Panc1 (cell line): ENCODE measurements around the gene WDR26.
"Not testable (repeated sequence)": the region's sequence is repeated elsewhere in the genome, so short reads cannot be mapped to it uniquely, and the experiment has no call there.

Experiments used
- CTCF ChIP-seq: fragments of 450-650 bp; IDR thresholded peaks from 2 replicates; pipeline ENCODE4 v1.5.1; 2017; ENCODE audit warnings: mild to moderate bottlenecking
- SIN3A ChIP-seq: IDR thresholded peaks from 2 replicates; pipeline ENCODE4 v1.6.1; 2012; ENCODE audit warnings: low read depth, mild to moderate bottlenecking, low read length, moderate library complexity, borderline replicate concordance; ENCODE audit not compliant: insufficient read depth
- TCF7L2 ChIP-seq: IDR thresholded peaks from 2 replicates; pipeline ENCODE4 v1.6.1; 2011; ENCODE audit warnings: mild to moderate bottlenecking, low read depth, low read length, inconsistent platforms

DNA sequence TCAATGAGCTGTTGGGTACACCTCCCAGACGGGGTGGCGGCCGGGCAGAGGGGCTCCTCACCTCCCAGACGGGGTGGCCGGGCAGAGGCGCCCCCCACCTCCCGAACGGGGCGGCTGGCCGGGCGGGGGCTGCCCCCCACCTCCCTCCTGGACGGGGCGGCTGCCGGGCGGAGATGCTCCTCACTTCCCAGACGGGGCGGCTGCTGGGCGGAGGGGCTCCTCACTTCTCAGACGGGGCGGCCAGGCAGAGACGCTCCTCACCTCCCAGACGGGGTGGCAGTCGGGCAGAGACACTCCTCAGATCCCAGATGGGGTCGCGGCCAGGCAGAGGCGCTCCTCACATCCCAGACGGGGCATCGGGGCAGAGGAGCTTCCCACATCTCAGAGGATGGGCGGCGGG lies 84.9 kb downstream of the WDR26 start:
- not testable (repeated sequence) for TF ChIP-seq CTCF, TCF7L2, SIN3A
